GM12872 (cell line): Measurements from ENCODE around the gene POLR3B.

Experiments used
- TF ChIP-seq, protein P1 (sequence below): IDR thresholded peaks from 3 replicates; pipeline ENCODE4 v1.5.1; 2011; ENCODE audit warnings: low read depth, mild to moderate bottlenecking, low read length, moderate library complexity; ENCODE audit not compliant: insufficient read depth

POLR3B gene

GRCh38 chr12:106317406-106318082 is 40.0 kb upstream of the POLR3B start:
- TF ChIP-seq, protein P1, sequence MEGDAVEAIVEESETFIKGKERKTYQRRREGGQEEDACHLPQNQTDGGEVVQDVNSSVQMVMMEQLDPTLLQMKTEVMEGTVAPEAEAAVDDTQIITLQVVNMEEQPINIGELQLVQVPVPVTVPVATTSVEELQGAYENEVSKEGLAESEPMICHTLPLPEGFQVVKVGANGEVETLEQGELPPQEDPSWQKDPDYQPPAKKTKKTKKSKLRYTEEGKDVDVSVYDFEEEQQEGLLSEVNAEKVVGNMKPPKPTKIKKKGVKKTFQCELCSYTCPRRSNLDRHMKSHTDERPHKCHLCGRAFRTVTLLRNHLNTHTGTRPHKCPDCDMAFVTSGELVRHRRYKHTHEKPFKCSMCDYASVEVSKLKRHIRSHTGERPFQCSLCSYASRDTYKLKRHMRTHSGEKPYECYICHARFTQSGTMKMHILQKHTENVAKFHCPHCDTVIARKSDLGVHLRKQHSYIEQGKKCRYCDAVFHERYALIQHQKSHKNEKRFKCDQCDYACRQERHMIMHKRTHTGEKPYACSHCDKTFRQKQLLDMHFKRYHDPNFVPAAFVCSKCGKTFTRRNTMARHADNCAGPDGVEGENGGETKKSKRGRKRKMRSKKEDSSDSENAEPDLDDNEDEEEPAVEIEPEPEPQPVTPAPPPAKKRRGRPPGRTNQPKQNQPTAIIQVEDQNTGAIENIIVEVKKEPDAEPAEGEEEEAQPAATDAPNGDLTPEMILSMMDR: no peak

DNA sequence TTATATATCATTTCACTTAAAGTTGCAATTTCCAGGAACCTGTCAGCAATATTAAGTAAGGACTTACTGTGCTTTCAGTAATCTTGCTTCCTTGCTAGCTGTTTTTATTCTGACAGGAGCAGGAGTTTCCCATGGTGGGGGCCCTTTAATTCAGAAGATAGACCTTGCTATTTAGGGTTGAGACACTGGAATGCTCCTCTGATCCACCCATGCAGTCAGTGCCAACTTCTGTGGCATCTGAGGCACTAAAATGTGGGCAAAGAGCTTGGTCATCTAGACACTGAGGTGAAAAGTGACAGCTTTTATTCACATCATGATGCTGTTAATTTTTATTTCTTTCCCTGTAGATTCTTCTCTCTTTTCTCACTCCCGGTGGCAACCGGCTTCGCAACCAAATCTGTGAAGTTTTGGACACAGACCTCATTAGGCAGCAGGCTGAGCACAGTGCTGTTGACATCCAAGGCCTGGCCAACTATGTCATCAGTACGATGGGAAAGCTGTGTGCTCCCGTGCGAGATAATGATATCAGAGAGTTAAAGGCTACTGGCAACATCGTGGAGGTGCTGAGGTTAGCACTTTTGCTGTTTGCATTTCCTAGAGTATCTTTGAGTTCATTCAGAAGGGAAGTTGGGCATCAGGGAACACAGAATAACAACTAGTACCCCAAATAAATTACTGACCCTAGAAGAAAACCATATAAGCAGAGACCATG is 36.3 kb upstream of the POLR3B start:
- TF ChIP-seq, protein P1: no peak

GRCh38 chr12:106323537-106323936 is 34.0 kb upstream of the POLR3B start:
- TF ChIP-seq, protein P1: no peak

DNA sequence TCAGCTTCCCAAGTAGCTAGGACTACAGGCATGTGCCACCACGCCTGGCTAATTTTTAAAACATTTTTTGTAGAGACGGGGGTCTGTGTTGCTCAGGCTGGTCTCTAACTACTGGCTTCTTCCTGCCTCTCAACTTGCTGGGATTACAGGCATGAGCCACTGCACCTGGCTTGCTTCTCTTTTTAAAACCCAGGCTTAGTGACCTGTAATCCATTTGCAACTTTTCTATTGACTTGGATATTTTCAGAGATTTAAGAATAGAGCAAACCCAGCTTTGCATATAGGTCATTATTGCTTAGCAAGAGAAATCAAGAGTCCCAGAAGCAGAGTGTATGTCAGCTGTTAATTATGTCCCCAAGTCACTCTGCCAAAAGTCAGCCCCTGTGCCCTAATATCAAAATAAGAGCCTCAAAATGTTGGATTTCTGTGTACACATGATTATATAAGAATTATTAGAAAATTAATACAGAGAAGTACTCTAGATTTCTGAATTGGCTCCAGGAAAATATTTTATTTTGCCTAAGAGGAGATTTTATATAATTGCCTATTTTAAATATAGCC is 30.2 kb upstream of the POLR3B start:
- TF ChIP-seq, protein P1: no peak

GRCh38 chr12:106328735-106329134 is 28.8 kb upstream of the POLR3B start:
- TF ChIP-seq, protein P1: no peak

- TF ChIP-seq, protein P1: no peak
Observed at GRCh38 chr12:106329231-106329982, 28.1 kb upstream of the POLR3B start.

- TF ChIP-seq, protein P1: no peak
Observed at GRCh38 chr12:106331599-106331998, 25.9 kb upstream of the POLR3B start.
